Sigmoid colon (tissue), 7 donors: ENCODE measurements around the gene CDHR3. TPM values are rescaled to one million over a fixed set of nuclear protein-coding genes. Genes with fewer than 3 reads are reported as not detected.

Experiments
- DNase-seq: peaks from one replicate; pipeline ENCODE4 v3.0.0-alpha.2; 2019
- H3K27ac ChIP-seq, 4 donors: fragments of 200-600 bp; sonication (generic); one replicate each; pipeline ENCODE4 v1.5.1; 2016 to 2019; ENCODE audit warnings: mild to moderate bottlenecking in 1 of 4
- H3K27me3 ChIP-seq, 3 donors: fragments of 200-600 bp; sonication (generic); one replicate each; pipeline ENCODE4 v1.5.1; 2019; ENCODE audit warnings: mild to moderate bottlenecking in 1 of 3
- H3K36me3 ChIP-seq, 4 donors: fragments of 200-600 bp; sonication (generic); one replicate each; pipeline ENCODE4 v1.5.1; 2016 to 2019
- H3K4me1 ChIP-seq, 4 donors: fragments of 200-600 bp; sonication (generic); one replicate each; pipeline ENCODE4 v1.5.1; 2017 to 2019
- H3K4me3 ChIP-seq, 4 donors: fragments of 200-600 bp; sonication (generic); one replicate each; pipeline ENCODE4 v1.5.1; 2017 to 2019; ENCODE audit warnings: mild to moderate bottlenecking in 2 of 4, moderate library complexity in 1 of 4
- H3K9me3 ChIP-seq, 4 donors: fragments of 200-600 bp in 3 of 4; sonication (generic) in 3 of 4; one replicate each; pipeline versions ENCODE4 v1.5.1 to v1.6.1; 2013 to 2019
- CTCF ChIP-seq, 4 experiments: fragments of 450-650 bp in 3 of 4; fragments of 200-600 bp in 1 of 4; IDR thresholded peaks; one replicate each; pipeline ENCODE4 v1.5.1; 2016 to 2019; ENCODE audit warnings: antibody characterized with exemption in 4 of 4, mild to moderate bottlenecking in 3 of 4, moderate library complexity in 2 of 4
- EP300 ChIP-seq, 4 donors: sonication (generic); formaldehyde crosslinking; IDR thresholded peaks; one replicate each; pipeline ENCODE4 v1.6.1; 2017; ENCODE audit warnings: antibody characterized with exemption in 4 of 4
- POLR2A ChIP-seq, 2 donors: fragments of 450-650 bp; IDR thresholded peaks; one replicate each; pipeline ENCODE4 v1.6.1; 2016; ENCODE audit warnings: antibody characterized with exemption in 2 of 2, mild to moderate bottlenecking in 2 of 2, moderate library complexity in 2 of 2
- POLR2AphosphoS5 ChIP-seq, 4 donors: sonication (generic); formaldehyde crosslinking; IDR thresholded peaks; one replicate each; pipeline ENCODE4 v1.6.1; 2017; ENCODE audit warnings: antibody characterized with exemption in 4 of 4
- WGBS, 2 donors: extraction: QIAGEN DNeasy Blood & Tissue Kit; methylation state at CpG; one replicate each; pipeline ENCODE4 v1.1.7; 2013; 5-methylcytosine and 5-hydroxymethylcytosine counted together
- intact Hi-C: fragments of 100-400 bp; cut with DNase I; formaldehyde crosslinking; loops from one replicate; pipeline ENCODE4 v1.15.1; 2023
- polyA plus RNA-seq, 3 donors: library from polyadenylated mRNA; stranded (reverse); fragments of 200-250 nt; gene quantifications; one replicate each; pipeline ENCODE4 v1.2.3, GENCODE V29; 2013
- total RNA-seq, 4 donors: library from RNA; depleted of rRNA; stranded (reverse); fragments of >200 nt; gene quantifications; one replicate each; pipeline ENCODE4 v1.1.0, GENCODE V29; 2016
- donor health status: healthy with polysubstance abuse.
- donor health status: Bipolar disorder and iron deficiency.
- donor health status: healthy.

Gene CDHR3
- total and polyA plus RNA-seq, 7 donors = 2.2 to 21.3 (median 3.7) TPM

- intact Hi-C loops = no loop called here
- Histone ChIP-seq H3K36me3 (no peaks in the 10 kb centered on the region), H3K27me3 (no peaks in the 10 kb centered on the region), H3K4me3 (no peak overlapping the region), H3K27ac (no peak overlapping the region), H3K9me3 (no peaks in the 10 kb centered on the region), H3K4me1 (no peaks in the 10 kb centered on the region)
- no peak for DNase-seq
- TF ChIP-seq POLR2AphosphoS5 (IDR thresholded peaks at IDR 0.05) (no peak), CTCF (IDR thresholded peaks at IDR 0.05) (no peak)
- 55 to 87% methylated on average over 7 of the region's 7 CpGs for WGBS, 2 donors
These were observed 29.8 kb downstream of the CDHR3 start for GRCh38 chr7:105992905-105993304.

DNA sequence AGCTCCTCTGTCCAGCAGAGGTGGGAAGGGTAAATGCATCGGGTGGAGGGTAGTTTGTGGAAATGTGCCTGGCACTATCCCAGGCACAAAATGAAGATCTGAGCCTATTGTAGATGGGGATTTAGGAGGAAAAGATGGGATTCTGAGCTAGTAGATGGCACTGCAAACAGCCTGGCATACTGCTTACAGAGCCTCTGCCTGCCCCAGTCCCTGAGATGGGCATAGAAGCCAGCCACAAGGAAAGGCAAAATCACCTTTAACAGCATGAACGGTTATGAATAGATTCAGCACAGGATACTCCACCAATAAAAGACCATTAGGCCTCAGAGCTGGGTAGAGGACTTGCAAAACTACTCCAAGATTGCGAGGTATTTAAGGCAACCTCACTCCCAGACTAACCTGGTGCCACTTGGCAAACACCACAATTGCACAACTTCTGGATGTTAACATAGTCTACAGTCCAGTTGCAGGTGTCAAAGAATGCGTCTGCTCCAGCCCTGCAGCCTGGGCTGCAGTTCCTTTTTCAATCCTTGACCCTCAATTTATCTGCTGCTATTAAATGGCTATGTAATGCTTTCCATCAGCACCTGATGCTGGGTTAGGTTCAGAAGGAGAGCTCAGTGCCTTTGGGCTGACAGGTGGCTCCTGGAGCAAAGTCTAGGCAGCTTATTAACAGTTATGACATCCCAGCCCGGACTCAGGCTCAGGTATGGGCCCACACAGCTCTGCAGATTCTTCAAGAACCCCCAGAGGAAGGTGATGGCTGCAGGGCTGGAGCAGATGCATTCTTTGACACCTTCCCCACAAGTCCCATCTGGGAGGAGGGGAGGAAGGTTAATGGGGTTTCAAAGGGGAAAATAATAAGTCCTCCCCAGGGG, 34.0 kb downstream of the CDHR3 start:
- TF ChIP-seq POLR2A (IDR thresholded peaks at IDR 0.05) (no peak), CTCF (IDR thresholded peaks at IDR 0.05) (no peak), EP300 (IDR thresholded peaks at IDR 0.05) (no peak), POLR2AphosphoS5 (IDR thresholded peaks at IDR 0.05) (no peak)

DNA sequence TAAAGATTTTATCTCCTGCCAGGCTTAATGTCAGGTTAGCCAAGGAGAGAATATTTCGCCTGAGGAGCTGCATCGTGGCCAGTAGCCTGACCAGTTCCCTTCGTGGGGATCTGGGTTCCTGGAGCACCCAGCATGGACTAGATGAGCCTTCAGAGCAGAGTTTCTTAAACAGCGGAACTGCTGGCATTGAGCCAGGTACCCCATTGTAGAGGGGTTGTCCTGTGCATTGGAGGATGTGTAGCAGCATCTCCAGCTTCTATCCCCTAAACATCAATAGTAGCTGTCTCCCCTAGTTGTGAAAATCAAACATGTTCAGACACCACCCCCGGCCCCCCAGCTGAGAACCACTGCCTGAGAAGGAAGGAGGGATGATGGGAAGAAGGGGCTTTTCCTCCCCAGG, 36.2 kb downstream of the CDHR3 start:
- 86 to 90% methylated on average over 5 of the region's 5 CpGs for WGBS, 2 donors
- TF ChIP-seq POLR2AphosphoS5 (IDR thresholded peaks at IDR 0.05) = no peak
- no peak for TF ChIP-seq POLR2A (IDR thresholded peaks at IDR 0.05)
- no peak for TF ChIP-seq EP300 (IDR thresholded peaks at IDR 0.05)
- no peak for TF ChIP-seq CTCF (IDR thresholded peaks at IDR 0.05)
- H3K27ac ChIP-seq = no peak overlapping the region

More for the DNA sequence above, 34.0 kb downstream of the CDHR3 start:
- Histone ChIP-seq H3K27ac (no peak overlapping the region), H3K4me3 (no peak overlapping the region), H3K36me3 (no peaks in the 10 kb centered on the region), H3K4me1 (peaks cover 0 to 6% (median 0%) of the 10 kb centered on the region in 4 donors), H3K27me3 (no peaks in the 10 kb centered on the region), H3K9me3 (no peaks in the 10 kb centered on the region)
- intact Hi-C loops = no loop called here
- no peak for DNase-seq
- 48 to 55% methylated on average over 5 of the region's 5 CpGs for WGBS, 2 donors

DNA sequence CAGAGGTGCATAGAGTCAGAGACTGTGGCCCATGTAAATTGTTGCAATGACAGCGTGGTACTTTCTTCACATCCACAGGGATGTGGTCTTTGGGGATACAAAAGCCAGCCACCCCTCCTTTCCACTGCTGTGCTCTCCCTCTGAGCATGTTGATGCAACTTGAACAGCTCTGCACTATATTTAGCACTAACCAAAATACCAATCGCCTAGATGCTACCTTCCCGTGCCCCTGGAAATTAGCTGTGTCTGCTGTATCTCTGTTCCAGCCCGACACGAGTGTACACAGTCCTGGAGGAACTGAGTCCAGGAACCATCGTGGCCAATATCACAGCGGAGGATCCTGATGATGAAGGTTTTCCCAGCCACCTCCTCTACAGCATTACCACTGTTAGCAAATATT, 38.1 kb downstream of the CDHR3 start:
- WGBS, 2 donors = 82 to 92% methylated on average over 7 of the region's 7 CpGs
- TF ChIP-seq EP300 (IDR thresholded peaks at IDR 0.05) (no peak), POLR2A (IDR thresholded peaks at IDR 0.05) (no peak), POLR2AphosphoS5 (IDR thresholded peaks at IDR 0.05) (no peak), CTCF (IDR thresholded peaks at IDR 0.05) (no peak)
- no peaks in the 10 kb centered on the region for H3K27me3 ChIP-seq
- no peaks in the 10 kb centered on the region for H3K36me3 ChIP-seq
- no peaks in the 10 kb centered on the region for H3K9me3 ChIP-seq
- intact Hi-C loops = no loop called here
- no peak overlapping the region for H3K4me3 ChIP-seq
- DNase-seq = no peak
- H3K4me1 ChIP-seq = peaks cover 0 to 6% (median 0%) of the 10 kb centered on the region in 4 donors
- no peak overlapping the region for H3K27ac ChIP-seq

More for the DNA sequence above, 36.2 kb downstream of the CDHR3 start:
- Histone ChIP-seq H3K36me3 (no peaks in the 10 kb centered on the region), H3K27me3 (no peaks in the 10 kb centered on the region), H3K9me3 (no peaks in the 10 kb centered on the region), H3K4me3 (no peak overlapping the region), H3K4me1 (peaks cover 0 to 6% (median 0%) of the 10 kb centered on the region in 4 donors)
- intact Hi-C loops = no loop called here
- DNase-seq = no peak
